C4-2B (cell line): ENCODE results near the gene DHX36.
A peak's percentile ranks its signal among the peaks of the same experiment; 100 is the strongest.

Experiments
- H3K27ac ChIP-seq: fragments of 450-650 bp; 2 replicates; pipeline ENCODE4 v1.5.1; 2017
- ZFX ChIP-seq: fragments of 450-650 bp; IDR thresholded peaks from 2 replicates; pipeline ENCODE4 v1.6.1; 2017
- TF ChIP-seq, protein P1 (sequence below): fragments of 450-650 bp; conservative IDR thresholded peaks from 2 replicates; pipeline ENCODE4 v1.5.1; 2017; ENCODE audit warnings: mild to moderate bottlenecking

Gene DHX36

DNA sequence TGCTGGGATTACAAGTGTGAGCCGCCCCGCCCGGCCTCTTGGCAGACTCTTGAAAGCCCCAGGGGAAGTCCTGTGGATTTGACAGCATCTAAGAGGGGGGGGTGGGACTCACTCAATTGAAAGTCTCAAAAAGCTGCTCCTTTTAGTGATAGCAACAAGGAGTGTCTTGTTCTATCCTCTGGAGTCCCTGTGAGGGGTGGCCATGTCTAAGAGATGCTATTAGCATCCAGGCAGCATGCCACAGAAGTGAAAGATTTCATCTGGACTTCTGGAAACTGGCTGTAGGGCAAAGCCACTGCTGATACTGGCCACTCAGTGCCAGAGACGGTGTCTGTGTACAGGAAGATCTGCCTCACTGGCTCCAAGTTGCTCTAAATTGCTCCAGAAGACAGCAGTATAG lies 74.0 kb downstream of the DHX36 start:
- TF ChIP-seq, protein P1, sequence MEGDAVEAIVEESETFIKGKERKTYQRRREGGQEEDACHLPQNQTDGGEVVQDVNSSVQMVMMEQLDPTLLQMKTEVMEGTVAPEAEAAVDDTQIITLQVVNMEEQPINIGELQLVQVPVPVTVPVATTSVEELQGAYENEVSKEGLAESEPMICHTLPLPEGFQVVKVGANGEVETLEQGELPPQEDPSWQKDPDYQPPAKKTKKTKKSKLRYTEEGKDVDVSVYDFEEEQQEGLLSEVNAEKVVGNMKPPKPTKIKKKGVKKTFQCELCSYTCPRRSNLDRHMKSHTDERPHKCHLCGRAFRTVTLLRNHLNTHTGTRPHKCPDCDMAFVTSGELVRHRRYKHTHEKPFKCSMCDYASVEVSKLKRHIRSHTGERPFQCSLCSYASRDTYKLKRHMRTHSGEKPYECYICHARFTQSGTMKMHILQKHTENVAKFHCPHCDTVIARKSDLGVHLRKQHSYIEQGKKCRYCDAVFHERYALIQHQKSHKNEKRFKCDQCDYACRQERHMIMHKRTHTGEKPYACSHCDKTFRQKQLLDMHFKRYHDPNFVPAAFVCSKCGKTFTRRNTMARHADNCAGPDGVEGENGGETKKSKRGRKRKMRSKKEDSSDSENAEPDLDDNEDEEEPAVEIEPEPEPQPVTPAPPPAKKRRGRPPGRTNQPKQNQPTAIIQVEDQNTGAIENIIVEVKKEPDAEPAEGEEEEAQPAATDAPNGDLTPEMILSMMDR = no peak
- TF ChIP-seq ZFX = no peak
- H3K27ac ChIP-seq = peak overlapping the region; percentile 9

DNA sequence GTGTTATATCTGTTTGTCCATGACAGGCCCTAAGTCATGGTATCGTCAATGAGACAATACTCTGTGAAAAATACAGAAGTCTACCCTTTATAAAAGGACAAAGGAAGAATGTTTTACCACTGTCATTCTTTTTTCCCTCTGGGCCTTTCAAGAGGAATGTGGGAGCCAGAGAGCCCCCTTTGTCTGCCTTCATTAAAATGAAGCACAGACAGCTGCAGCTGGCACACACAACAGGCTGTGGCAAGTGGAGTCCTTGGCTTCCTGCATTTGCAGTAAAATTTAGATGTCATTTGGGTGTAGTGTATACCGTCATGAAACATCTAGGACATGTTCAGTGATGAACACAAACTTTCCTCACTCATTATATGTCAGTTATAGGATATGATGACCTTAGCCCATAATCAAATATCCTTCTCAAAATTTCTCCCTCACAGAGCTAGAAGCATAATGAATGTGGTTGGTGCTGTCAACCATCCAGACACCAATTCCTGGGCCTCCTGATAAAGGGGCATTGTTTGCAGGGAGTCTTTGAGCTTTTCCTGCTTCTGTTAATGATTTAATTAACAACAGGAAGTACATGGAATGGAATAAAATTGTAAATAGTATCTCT lies 76.4 kb downstream of the DHX36 start:
- no peak for TF ChIP-seq ZFX
- TF ChIP-seq, protein P1 = no peak
- H3K27ac ChIP-seq = no peak overlapping the region

DNA sequence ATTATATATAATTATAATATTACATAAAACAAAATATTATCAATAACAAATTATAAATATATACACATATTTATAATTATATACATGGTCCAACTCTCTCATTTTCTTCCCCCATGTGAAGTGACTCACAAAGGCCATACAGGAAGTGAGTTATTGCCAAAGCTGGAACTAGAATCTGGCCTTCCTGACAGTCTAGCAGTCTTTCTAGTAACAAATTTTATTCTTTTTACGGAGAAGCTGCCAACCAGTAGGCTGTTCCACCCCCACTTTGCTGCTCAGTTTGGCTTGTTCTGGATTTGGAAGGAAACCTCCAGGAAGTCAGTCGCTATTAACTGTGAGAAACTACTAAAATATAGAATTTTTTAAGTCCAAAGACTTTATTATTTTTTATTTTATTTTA lies 79.6 kb downstream of the DHX36 start:
- H3K27ac ChIP-seq = no peak overlapping the region
- TF ChIP-seq, protein P1 = no peak
- TF ChIP-seq ZFX = no peak

DNA sequence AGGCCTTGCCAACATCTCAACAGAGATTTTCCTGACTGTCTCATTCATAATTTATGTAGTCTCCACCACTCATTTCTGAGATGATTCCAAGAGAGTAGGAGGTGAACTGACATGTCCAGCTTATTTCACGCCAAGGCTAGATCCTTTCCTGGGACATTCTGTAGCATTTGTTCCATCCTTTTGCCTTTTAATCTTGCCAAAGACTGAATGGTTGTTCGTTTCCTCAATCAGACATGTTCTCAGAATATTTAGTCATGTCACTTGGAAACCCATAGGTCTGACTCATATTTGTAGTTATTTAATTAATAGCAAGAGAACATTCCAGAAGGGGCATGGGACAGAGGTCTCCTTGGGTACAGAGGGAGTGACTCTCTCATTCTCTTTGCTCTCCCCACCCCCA lies 80.9 kb downstream of the DHX36 start:
- TF ChIP-seq, protein P1 = no peak
- TF ChIP-seq ZFX = no peak
- no peak overlapping the region for H3K27ac ChIP-seq

DNA sequence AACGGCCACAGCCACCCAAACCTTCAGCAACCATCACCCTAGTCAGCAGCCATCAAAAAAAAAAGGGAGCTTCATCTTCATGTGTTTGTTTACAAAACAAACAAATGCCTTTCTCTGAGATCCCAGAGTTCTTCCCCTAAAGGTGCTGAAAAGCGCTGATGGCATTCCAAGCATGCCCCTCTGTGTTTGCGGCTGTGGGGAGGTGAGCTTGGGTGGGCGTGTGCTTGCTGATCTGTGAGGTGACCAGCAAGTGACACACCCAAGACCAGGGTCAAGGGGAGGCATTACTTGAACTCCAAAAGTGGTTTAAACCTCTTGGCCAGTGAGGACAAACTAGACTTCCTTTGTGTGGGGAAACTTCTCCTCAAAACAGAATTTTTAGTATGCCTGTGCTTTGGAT lies 81.5 kb downstream of the DHX36 start:
- TF ChIP-seq ZFX = no peak
- TF ChIP-seq, protein P1 = no peak

DNA sequence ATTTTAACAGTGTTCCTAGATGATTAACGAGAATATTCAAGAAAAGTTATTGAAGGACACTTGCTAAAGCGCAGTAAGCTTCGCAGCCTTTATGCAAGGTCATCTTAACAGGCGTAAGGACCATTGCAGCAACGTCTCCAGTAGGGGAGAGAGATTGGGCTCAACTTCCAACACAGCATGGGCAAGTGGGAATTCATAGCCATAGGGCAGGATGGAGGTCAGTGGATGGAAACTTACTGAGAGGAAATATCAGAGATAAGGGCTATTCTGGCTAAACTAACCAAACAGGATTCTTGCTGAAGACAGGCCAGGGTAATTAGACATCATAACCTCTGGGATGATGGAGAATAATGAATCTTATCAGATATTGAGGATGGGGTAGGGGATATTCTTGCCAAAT lies 82.8 kb downstream of the DHX36 start:
- no peak overlapping the region; the same call in 1 of the 2 replicates for H3K27ac ChIP-seq
- no peak for TF ChIP-seq ZFX
- TF ChIP-seq, protein P1 = no peak

More for the DNA sequence above, 81.5 kb downstream of the DHX36 start:
- H3K27ac ChIP-seq = peak overlapping the region; percentile 25; the same call in 1 of the 2 replicates

DNA sequence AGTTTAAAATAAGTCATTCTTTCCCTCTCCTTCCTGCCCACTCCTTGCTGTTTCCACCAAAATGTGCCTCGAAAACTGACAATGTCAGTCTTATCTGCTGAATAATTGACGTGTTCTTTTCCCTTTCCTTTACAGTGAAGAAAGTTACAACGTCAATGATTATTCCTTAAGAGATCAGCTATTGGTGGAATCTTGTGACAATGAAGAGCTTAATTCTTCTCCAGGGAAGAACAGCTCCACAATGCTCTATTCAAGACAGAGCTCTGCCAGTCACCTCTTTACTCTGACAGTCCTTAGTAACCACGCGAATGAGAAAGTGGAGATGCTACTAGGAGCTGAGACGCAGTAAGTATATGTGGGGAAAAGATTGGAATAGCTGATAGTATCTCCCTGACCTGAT lies 84.1 kb downstream of the DHX36 start:
- H3K27ac ChIP-seq = no peak overlapping the region
- no peak for TF ChIP-seq ZFX
- TF ChIP-seq, protein P1 = no peak
